NK-92 treated with Interleukin-12 subunit alpha and Interleukin-12 subunit beta, amount 100 ng/mL, for 24 hours (cell line): ENCODE results near the gene B3GALNT2.

ENCODE experiments used
- DNase-seq: peaks from one replicate; lab custom pipeline; 2025; lab: John Stamatoyannopoulos, UW

The B3GALNT2 gene

DNA sequence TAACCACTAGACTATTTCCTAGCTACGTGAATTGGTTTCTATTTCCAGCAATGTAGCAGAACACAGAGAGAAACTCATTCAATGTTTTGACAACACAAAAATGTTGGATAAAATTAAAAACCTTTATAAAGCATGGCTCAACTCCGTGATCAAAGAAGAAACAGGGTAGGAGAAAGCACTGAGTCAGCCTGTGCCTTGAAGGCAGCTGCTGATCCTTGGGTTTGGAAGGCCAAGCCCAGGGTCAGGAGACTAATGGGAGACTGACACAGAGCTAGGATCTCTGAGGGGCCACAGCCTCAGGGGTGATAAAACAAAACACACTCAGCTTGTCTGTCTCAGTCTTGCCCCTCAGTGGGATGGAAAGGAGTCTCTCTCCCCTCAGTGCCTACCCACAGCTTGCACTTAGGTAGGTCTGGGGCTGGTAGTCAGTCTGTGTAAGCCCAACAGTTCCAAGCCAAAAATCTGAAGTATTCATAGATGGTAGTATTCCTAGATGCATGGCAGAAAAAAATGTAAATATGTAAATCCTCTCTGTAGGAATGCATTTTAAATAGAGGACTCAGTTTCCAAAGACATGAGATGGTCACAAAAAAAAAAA, 53.3 kb downstream of the B3GALNT2 start:
- DNase-seq = no peak

DNA sequence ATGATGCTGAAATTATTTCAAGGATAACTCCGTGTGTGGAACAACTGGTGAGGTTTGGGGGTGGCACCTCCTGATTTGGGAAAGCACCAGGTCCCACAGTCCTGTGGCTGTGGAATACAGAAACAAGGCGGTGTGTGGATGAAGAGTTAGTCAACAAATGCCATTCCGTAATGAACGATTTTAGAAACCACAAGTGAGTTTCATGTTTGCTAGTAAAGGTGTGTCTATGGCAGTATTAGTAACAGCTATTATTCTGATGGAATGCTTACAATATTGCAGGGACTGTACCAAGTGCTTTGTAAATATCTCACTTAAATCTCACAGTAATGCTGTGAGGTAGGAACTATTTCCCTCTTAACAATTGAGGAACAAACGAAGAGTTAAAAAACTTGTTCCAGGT, 53.8 kb downstream of the B3GALNT2 start:
- no peak for DNase-seq

- DNase-seq = no peak
These were observed 55.6 kb downstream of the B3GALNT2 start for GRCh38 chr1:235448616-235449015.

GRCh38 chr1:235442788-235443429, 61.3 kb downstream of the B3GALNT2 start:
- no peak for DNase-seq

- DNase-seq = no peak
These were observed 63.0 kb downstream of the B3GALNT2 start for GRCh38 chr1:235441159-235441685.

GRCh38 chr1:235434001-235434400, 70.3 kb downstream of the B3GALNT2 start:
- no peak for DNase-seq

DNA sequence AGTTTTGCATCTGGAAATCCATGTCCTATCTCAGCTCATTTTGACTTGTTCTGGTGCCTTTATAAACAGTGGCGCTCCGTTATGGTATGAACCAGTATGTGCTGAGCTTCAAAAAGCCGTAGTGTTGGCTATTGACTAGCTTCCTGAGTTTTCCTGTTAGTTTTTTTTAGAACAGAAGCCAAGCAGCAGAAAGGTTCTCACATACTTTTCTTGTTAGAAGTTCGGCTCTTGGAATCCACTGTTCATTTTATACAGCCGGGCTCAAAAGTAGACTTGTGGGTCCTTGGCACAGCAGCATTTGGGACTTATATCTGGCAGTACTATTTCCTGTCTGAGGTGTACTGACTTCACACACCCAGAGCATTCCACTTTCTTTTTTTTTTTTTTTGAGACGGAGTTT, 73.3 kb downstream of the B3GALNT2 start:
- DNase-seq = no peak

GRCh38 chr1:235429143-235429542, 75.1 kb downstream of the B3GALNT2 start:
- DNase-seq = no peak

GRCh38 chr1:235427447-235427846, 76.8 kb downstream of the B3GALNT2 start:
- no peak for DNase-seq

GRCh38 chr1:235426680-235427079, 77.6 kb downstream of the B3GALNT2 start:
- DNase-seq = no peak

DNA sequence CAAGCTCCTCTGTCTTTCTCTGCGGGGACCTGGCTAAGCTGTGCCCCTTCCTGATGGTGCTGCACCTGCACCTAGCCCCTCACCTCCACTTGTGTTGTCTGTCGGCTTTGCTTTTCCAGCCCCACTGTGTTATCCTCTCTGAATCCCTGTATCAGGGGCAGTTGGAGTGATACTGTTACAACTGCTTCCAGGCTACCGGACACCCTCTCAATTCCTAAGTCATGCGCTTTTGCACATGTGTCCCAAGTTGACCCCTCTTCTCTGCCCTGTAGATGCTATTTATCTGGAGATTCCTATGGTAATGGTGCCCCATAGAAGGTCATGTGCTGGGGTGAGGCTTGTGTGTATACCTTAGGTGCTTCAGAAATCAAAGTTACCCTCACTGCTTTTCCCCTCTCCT, 78.1 kb downstream of the B3GALNT2 start:
- no peak for DNase-seq

- DNase-seq = no peak
These were observed 78.9 kb downstream of the B3GALNT2 start for GRCh38 chr1:235425357-235425756.

DNA sequence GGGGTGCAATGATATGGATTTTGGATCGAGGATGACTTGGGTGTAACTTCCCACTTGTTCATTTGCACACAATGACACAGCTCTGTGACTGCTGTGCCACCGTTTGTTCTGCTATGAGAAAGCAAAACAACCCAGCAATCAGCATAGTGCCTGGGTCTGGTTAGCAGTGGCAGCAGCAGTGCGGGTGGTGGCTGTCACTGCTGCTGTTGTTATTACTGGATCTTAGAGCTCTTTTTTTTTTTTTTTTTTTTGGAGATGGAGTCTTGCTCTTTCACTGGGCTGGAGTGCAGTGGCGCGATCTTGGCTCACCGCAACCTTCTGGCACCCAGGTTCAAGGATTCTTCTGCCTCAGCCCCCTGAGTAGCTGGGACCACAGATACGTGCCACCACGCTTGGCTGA, 80.2 kb downstream of the B3GALNT2 start:
- no peak for DNase-seq

- no peak for DNase-seq
These were observed 81.0 kb downstream of the B3GALNT2 start for GRCh38 chr1:235423214-235423652.

- no peak for DNase-seq
These were observed 82.5 kb downstream of the B3GALNT2 start for GRCh38 chr1:235421751-235422150.

DNA sequence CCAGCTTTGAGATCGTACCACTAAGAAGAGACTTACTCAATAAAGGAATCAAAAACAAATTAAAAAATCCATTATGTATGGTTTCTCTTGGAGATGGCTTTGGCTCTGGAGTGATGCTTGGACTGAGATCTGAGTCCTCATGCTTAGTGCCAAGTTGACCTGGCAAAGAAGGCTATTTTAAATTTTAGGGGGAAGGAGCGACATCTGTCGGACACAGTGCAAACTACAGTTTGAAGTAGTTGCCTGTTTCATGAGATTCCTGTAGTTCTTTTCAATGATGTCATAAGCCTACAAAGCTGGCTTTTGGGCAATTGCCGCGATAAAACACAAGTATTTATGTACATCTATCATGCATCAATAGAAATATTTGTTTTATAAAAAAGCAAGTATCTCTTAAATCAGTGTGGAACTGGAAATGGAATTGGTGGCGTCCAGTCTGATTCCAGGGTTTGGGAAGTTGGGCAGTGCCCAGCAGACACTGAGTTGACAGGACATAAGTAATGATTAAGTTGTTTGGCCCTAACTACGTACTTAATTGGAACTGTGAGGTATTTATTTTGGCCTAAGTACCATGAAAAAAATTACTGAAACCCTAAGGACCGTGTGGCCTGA, 87.1 kb downstream of the B3GALNT2 start:
- peak; percentile 19 for DNase-seq

GRCh38 chr1:235416662-235417049, 87.6 kb downstream of the B3GALNT2 start:
- no peak for DNase-seq

GRCh38 chr1:235415008-235415904, 89.0 kb downstream of the B3GALNT2 start:
- DNase-seq = peak; percentile 24

DNA sequence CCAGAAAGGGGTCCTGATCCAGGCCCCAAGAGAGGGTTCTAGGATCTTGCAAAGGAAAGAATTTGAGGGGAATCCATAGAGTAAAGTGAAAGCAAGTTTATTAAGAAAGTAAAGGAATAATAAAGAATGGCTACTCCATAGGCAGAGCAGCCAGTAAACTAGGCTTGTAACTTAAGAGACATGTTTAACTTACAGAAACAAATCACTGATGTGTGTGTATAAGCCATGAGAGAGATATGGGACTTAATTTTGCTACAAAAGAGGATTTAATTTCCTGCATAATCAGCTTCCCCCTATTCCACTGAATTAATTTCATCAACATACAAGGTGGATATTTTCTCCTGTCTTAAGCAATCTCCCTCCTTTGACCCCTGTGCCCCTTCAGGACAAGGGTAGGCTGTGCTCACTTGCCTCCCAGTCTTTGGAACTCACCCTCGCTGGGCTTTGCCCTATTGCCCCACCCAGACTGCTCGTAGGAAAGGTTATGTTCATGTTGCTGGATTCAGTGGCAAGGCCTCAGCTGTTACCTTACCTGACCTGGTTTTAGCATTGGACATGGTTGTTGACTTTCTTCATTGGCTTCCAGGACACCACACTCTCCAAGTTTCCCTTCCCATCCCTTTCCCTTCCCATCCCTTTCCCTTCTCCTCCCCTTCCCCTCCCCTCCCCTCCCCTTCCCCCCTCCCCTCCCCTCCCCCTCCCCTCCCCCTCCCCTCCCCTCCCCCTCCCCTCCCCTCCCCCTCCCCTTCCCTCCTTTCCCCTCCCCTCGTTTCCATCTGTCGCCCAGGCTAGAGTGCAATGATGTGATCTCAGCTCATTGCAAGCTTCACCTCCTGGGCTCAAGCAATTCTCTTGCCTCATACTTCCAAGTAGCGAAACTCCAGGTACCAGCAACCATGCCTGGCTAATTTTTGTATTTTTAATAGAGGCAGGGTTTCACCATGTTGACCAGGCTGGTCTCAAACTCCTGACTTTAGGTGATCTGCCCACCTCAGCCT, 92.5 kb downstream of the B3GALNT2 start:
- no peak for DNase-seq

- no peak for DNase-seq
These were observed 93.8 kb downstream of the B3GALNT2 start for GRCh38 chr1:235410467-235410866.
